GM18868 (cell line): Measurements from ENCODE around the gene AMN1.

ENCODE experiments used
- ATAC-seq: cut with Tn5 transposase; IDR thresholded peaks from one replicate; pipeline ENCODE4 v1.9.1; 2021; ENCODE audit warnings: mild to moderate bottlenecking, moderate library complexity; ENCODE audit not compliant: unreplicated experiment

AMN1 gene

GRCh38 chr12:31633464-31633863, 95.4 kb downstream of the AMN1 start:
- no peak for ATAC-seq

- no peak for ATAC-seq
Observed at GRCh38 chr12:31631809-31632208, 97.0 kb downstream of the AMN1 start.

- no peak for ATAC-seq
Observed at GRCh38 chr12:31631023-31631724, 97.6 kb downstream of the AMN1 start.

GRCh38 chr12:31629756-31630732, 98.8 kb downstream of the AMN1 start:
- ATAC-seq = no peak

- ATAC-seq = no peak
Observed at GRCh38 chr12:31627456-31628054, 101.3 kb downstream of the AMN1 start.

GRCh38 chr12:31626270-31626995, 102.4 kb downstream of the AMN1 start:
- ATAC-seq = no peak

GRCh38 chr12:31622038-31622437, 106.8 kb downstream of the AMN1 start:
- ATAC-seq = no peak
